GM10266 (cell line): ENCODE data around the gene VSTM2L.

Experiments
- DNase-seq: peaks from one replicate; pipeline ENCODE4 v3.0.0; 2012; ENCODE audit errors: extremely low spot score
- CTCF ChIP-seq: IDR thresholded peaks from 2 replicates; pipeline ENCODE4 v1.5.1; 2012; ENCODE audit warnings: mild to moderate bottlenecking, low read depth; ENCODE audit not compliant: control insufficient read depth, insufficient read depth; ENCODE audit errors: missing control alignments

VSTM2L gene

GRCh38 chr20:37866051-37866450 lies 36.9 kb upstream of the VSTM2L start:
- no peak for TF ChIP-seq CTCF
- no peak for DNase-seq

- no peak for DNase-seq
- no peak for TF ChIP-seq CTCF
These were observed 35.4 kb upstream of the VSTM2L start for GRCh38 chr20:37867289-37868195.

GRCh38 chr20:37868851-37869333 lies 34.0 kb upstream of the VSTM2L start:
- no peak for DNase-seq
- TF ChIP-seq CTCF = no peak

GRCh38 chr20:37869334-37869861 lies 33.5 kb upstream of the VSTM2L start:
- TF ChIP-seq CTCF = no peak
- no peak for DNase-seq

- TF ChIP-seq CTCF = no peak
- no peak for DNase-seq
These were observed 32.6 kb upstream of the VSTM2L start for GRCh38 chr20:37870294-37870693.

- DNase-seq = no peak
- no peak for TF ChIP-seq CTCF
These were observed 31.2 kb upstream of the VSTM2L start for GRCh38 chr20:37871751-37872150.

- TF ChIP-seq CTCF = no peak
- no peak for DNase-seq
These were observed 30.8 kb upstream of the VSTM2L start for GRCh38 chr20:37872161-37872560.
